C4-2B (cell line): ENCODE results near the gene CD226.

Experiments used
- ZFX ChIP-seq: fragments of 450-650 bp; IDR thresholded peaks from 2 replicates; pipeline ENCODE4 v1.6.1; 2017
- TF ChIP-seq, protein P1 (sequence below): fragments of 450-650 bp; conservative IDR thresholded peaks from 2 replicates; pipeline ENCODE4 v1.5.1; 2017; ENCODE audit warnings: mild to moderate bottlenecking

DNA sequence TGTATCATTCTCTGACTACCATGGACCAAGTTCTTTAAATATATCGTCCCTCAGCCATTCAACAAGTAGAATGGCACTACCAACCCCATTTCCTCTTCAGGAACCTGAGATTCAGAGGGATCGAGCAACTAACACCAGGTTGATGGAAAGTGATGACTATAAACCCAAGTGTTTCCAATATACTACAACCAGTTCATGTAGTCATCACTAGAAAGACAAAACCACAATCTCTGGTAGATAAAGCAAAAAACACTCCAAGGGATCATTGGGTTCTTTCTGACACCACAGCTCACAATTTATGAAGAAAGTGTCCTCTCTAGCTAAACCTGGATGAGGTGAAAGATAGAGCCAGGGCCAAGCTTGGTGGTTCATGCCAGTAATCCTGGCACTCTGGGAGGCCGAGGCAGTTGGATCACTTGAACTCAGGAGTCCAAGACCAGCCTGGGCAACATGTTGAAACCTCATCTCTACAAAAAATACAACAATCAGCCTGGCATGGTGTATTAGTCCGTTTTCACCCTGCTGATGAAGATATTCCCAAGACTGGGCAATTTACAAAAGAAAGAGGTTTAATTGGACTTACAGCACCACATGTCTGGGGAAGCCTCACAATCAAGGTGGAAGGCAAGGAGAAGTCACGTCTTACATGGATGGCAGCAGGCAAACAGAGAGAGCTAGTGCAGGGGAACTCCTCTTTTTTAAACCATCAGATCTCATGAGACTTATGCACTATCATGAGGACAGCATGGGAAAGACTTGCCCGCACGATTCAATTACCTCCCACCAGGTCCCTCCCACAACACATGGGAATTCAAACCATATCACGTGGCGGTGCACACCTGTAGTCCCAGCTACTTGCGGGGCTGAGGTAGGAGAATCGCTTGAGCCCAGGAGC lies 2.2 kb downstream of the CD226 start:
- TF ChIP-seq, protein P1, sequence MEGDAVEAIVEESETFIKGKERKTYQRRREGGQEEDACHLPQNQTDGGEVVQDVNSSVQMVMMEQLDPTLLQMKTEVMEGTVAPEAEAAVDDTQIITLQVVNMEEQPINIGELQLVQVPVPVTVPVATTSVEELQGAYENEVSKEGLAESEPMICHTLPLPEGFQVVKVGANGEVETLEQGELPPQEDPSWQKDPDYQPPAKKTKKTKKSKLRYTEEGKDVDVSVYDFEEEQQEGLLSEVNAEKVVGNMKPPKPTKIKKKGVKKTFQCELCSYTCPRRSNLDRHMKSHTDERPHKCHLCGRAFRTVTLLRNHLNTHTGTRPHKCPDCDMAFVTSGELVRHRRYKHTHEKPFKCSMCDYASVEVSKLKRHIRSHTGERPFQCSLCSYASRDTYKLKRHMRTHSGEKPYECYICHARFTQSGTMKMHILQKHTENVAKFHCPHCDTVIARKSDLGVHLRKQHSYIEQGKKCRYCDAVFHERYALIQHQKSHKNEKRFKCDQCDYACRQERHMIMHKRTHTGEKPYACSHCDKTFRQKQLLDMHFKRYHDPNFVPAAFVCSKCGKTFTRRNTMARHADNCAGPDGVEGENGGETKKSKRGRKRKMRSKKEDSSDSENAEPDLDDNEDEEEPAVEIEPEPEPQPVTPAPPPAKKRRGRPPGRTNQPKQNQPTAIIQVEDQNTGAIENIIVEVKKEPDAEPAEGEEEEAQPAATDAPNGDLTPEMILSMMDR, result no peak
- no peak for TF ChIP-seq ZFX
